Activated CD4-positive, alpha-beta T cell treated with anti-CD3 and anti-CD28 coated beads for 48 hours (primary cell): ENCODE data around the gene RNU6-9.
"Not testable (repeated sequence)": the region's sequence is repeated elsewhere in the genome, so short reads cannot be mapped to it uniquely, and the experiment has no call there.

Source experiments
- DNase-seq: peaks from one replicate; pipeline ENCODE4 v3.0.0-alpha.2; 2020

The RNU6-9 gene

GRCh38 chr19:892894-893689 lies at the start of gene RNU6-9, which contains the start of gene MED16:
Gene RNU6-9, plus strand, starts transcription at chr19:893484.
Gene MED16, minus strand, starts transcription at chr19:893187. Its CDS starts 2,056 bp downstream, at chr19:891131.
- DNase-seq = peak; percentile 92

- DNase-seq = no peak
Observed at GRCh38 chr19:843836-844545, 49.3 kb upstream of the RNU6-9 start.

- no peak for DNase-seq
Observed at GRCh38 chr19:844546-844971, 48.7 kb upstream of the RNU6-9 start.

- no peak for DNase-seq
Observed at GRCh38 chr19:845707-846521, 47.4 kb upstream of the RNU6-9 start.

- DNase-seq = no peak
Observed at GRCh38 chr19:848386-848921, 44.8 kb upstream of the RNU6-9 start.

GRCh38 chr19:849195-849594 lies 44.1 kb upstream of the RNU6-9 start:
- DNase-seq = not testable (repeated sequence)

GRCh38 chr19:850221-850978 lies 42.9 kb upstream of the RNU6-9 start:
- peak; percentile 38 for DNase-seq

GRCh38 chr19:850979-851335 lies 42.3 kb upstream of the RNU6-9 start:
- DNase-seq = no peak

- DNase-seq = no peak
Observed at GRCh38 chr19:852136-853013, 40.9 kb upstream of the RNU6-9 start, which contains the start of gene ELANE. Gene ELANE, plus strand, starts transcription at chr19:852303. Its CDS starts 26 bp downstream, at chr19:852329.

- DNase-seq = no peak
Observed at GRCh38 chr19:853014-853585, 40.2 kb upstream of the RNU6-9 start.

- not testable (repeated sequence) for DNase-seq
Observed at GRCh38 chr19:853614-854220, 39.6 kb upstream of the RNU6-9 start.

GRCh38 chr19:854549-854948 lies 38.7 kb upstream of the RNU6-9 start:
- no peak for DNase-seq

GRCh38 chr19:855142-855541 lies 38.1 kb upstream of the RNU6-9 start:
- no peak for DNase-seq

- no peak for DNase-seq
Observed at GRCh38 chr19:855566-856120, 37.6 kb upstream of the RNU6-9 start.

- DNase-seq = no peak
Observed at GRCh38 chr19:858284-858683, 35.0 kb upstream of the RNU6-9 start.

GRCh38 chr19:858868-859843 lies 34.1 kb upstream of the RNU6-9 start, which contains the start of gene CFD:
Gene CFD, plus strand, starts transcription at chr19:859664. Its CDS starts 26 bp downstream, at chr19:859690.
- no peak for DNase-seq

GRCh38 chr19:861141-861755 lies 32.0 kb upstream of the RNU6-9 start:
- no peak for DNase-seq
